Ishikawa (cell line): ENCODE data around the gene MRPL41.

Source experiments
- EP300 ChIP-seq: IDR thresholded peaks from 2 replicates; pipeline ENCODE4 v1.6.1; 2012; ENCODE audit warnings: borderline replicate concordance
- FOXM1 ChIP-seq: IDR thresholded peaks from 2 replicates; pipeline ENCODE4 v1.6.1; 2012; ENCODE audit warnings: low read depth, borderline replicate concordance
- TAF1 ChIP-seq: IDR thresholded peaks from 2 replicates; pipeline ENCODE4 v1.6.1; 2012; ENCODE audit warnings: low read depth, mild to moderate bottlenecking
- TF ChIP-seq, protein P1 (sequence below): IDR thresholded peaks from 2 replicates; pipeline ENCODE4 v1.6.1; 2012

GRCh38 chr9:137590123-137590468 is 38.4 kb downstream of the MRPL41 start:
- TF ChIP-seq TAF1: no peak
- no peak for TF ChIP-seq EP300
- TF ChIP-seq, protein P1, sequence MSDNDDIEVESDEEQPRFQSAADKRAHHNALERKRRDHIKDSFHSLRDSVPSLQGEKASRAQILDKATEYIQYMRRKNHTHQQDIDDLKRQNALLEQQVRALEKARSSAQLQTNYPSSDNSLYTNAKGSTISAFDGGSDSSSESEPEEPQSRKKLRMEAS: no peak
- no peak for TF ChIP-seq FOXM1
